Measurements from ENCODE around the gene ZBP1.
"Not testable (repeated sequence)": the region's sequence is repeated elsewhere in the genome, so short reads cannot be mapped to it uniquely, and the experiment has no call there.

Gene ZBP1

DNA sequence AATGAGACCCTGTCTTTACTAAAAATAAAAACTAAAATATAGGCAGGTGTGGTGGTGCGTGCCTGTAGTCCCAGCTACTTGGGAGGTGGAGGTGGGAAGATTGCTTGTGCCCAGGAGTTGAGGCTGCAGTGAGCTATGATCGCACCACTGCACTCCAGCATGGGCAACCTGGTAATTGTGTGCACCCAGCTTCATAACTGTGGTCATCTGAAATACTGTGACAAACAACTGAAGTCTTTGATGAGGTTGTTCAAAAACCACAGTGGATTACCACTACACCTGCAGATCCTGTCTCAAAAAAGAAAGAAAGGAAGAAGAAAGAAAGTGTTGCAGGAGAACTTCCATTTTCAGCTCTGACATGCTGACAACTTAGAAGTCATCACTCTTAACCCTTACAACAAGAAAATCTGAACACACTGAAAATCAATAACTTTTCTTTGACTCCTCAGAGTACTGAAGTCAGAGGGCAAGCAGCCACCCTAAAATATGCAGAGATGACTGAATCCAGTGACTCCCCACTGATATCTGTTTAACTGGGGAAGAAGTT is 13.8 kb upstream of the ZBP1 start:
- TF ChIP-seq, protein P1, sequence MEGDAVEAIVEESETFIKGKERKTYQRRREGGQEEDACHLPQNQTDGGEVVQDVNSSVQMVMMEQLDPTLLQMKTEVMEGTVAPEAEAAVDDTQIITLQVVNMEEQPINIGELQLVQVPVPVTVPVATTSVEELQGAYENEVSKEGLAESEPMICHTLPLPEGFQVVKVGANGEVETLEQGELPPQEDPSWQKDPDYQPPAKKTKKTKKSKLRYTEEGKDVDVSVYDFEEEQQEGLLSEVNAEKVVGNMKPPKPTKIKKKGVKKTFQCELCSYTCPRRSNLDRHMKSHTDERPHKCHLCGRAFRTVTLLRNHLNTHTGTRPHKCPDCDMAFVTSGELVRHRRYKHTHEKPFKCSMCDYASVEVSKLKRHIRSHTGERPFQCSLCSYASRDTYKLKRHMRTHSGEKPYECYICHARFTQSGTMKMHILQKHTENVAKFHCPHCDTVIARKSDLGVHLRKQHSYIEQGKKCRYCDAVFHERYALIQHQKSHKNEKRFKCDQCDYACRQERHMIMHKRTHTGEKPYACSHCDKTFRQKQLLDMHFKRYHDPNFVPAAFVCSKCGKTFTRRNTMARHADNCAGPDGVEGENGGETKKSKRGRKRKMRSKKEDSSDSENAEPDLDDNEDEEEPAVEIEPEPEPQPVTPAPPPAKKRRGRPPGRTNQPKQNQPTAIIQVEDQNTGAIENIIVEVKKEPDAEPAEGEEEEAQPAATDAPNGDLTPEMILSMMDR (conservative IDR thresholded peaks at IDR 0.05; ENCODE audit: low read depth, low read length), result no peak
- DNase-seq (ENCODE audit: low read depth), result no peak
- H3K4me3 ChIP-seq (ENCODE audit: low read length), result no peak overlapping the region

DNA sequence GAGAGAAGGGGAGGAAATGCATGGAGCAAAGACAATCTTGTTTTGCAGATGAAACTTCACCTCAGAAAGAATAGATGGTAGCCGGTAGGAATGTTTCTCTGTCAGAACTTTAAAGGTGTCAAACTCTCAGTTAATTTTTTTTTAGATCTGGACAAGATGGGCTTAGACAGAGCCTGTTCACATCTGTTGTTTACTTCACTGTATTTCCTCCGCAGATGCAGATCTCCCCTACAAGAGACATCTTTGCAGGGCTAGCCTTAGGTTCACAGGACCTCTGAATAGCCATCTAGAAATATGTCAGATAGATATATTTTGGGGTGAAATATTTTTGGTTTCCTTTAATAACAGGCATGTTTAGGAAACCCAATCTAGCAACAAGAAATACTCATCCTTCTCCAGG is 12.1 kb upstream of the ZBP1 start:
- TF ChIP-seq, protein P1 (conservative IDR thresholded peaks at IDR 0.05; ENCODE audit: low read depth, low read length), result no peak
- no peak overlapping the region for H3K4me3 ChIP-seq (ENCODE audit: low read length)
- no peak for DNase-seq (ENCODE audit: low read depth)

DNA sequence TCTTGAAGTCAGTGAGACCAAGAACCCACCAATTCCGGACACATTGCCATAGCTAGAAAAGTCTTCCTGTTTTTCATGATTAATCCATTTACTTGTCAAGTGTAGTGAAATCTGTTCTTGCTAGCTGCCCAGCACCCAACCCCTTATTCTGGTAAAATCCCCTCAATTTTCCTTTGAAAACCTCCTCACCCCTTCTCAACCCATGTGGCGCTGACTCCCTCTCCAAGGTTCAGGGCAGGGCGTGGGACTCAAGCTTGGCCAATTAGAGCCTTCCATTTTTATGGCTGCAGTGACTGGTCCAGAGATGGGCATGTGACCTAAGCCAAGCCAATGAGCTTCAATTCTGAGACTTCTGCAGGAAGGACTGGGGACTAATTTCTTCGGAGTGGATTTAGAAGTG is 9.8 kb upstream of the ZBP1 start:
- no peak overlapping the region for H3K4me3 ChIP-seq (ENCODE audit: low read length)
- TF ChIP-seq, protein P1 (conservative IDR thresholded peaks at IDR 0.05; ENCODE audit: low read depth, low read length), result no peak
- no peak for DNase-seq (ENCODE audit: low read depth)

DNA sequence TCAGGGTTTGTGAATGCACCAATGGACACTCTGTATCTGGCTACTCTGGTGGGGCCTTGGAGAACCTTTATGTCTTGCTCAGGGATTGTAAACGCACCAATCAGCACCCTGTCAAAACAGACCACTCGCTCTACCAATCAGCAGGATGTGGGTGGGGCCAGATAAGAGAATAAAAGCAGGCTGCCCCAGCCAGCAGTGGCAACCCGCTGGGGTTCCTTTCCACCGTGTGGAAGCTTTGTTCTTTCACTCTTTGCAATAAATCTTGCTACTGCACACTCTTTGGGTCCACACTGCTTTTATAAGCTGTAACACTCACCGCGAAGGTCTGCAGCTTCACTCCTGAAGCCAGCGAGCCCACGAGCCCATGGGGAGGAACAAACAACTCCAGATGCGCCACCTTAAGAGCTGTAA is 9.3 kb upstream of the ZBP1 start:
- not testable (repeated sequence) for H3K4me3 ChIP-seq (ENCODE audit: low read length); DNase-seq (ENCODE audit: low read depth)

DNA sequence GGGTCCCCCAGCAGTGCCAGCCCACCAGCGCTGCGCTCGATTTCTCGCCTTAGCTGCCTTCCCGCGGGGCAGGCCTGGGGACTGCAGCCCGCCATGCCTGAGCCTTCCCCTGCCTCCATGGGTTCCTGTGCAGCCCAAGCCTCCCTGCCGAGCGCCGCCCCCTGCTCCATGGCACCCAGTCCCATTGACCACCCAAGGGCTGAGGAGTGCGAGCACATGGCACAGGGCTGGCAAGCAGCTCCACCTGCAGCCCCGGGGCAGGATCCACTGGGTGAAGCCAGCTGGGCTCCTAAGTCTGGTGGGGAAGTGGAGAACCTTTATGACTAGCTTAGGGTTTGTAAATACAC is 8.7 kb upstream of the ZBP1 start:
- not testable (repeated sequence) for H3K4me3 ChIP-seq (ENCODE audit: low read length); DNase-seq (ENCODE audit: low read depth)

DNA sequence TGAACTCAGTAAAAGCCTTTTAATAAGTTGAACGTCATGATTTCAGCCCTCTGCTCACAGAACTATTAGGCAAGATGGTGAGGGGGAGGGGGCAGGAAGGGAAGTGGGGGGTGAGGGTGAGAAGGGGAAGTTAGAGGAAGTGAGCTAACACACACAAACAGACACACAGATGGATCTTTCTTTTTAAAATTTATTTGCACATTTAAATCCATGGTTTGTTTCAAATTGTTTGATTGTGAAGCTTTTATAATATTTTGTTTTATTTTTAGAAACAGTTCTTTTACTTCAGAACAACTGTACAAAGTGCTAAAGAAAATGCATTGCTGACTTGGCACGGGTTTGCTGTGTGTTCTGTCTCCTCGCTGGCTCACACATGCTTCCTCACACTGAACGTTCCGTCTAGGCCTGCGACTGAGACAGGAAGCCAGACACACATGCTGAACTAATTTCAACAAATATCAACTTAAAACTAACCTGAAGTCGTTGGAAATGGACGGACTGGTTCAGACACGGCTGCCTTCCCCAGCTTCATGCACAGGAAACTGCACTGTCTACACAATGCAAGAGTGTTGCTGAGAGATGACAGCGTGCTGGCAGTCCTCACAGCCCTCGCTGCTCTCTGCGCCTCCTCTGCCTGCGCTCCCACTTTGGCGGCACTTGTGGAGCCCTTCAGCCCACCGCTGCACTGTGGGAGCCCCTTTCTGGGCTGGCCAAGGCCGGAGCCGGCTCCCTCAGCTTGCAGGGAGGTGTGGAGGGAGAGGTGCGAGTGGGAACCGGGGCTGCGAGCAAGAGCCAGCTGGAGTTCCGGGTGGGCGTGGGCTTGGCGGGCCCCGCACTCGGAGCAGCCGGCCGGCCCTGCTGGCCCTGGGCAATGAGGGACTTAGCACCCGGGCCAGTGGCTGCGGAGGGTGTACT is 8.1 kb upstream of the ZBP1 start:
- no peak for DNase-seq (ENCODE audit: low read depth)
- H3K4me3 ChIP-seq (ENCODE audit: low read length), result no peak overlapping the region
- TF ChIP-seq, protein P1 (conservative IDR thresholded peaks at IDR 0.05; ENCODE audit: low read depth, low read length), result no peak

DNA sequence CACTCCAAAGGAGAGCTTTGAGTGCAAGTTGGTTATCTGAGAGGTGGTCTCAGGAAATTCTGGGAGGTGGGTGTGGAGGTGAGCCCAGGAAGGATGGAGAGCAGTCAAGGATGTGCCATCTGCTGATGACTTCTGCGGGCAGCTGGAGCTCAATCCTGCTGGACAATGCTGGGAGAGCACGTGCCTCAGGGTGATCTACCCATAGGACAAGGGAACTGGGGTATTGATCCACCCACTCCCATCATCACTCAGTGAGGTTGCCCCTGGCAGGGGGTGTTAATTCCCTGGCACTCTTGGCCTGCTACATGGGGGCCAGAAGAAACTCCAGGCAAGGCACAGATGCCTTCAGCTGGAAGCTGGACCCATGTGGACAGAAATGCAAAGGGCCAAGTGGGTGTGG is 7.1 kb upstream of the ZBP1 start:
- no peak overlapping the region for H3K4me3 ChIP-seq (ENCODE audit: low read length)
- no peak for DNase-seq (ENCODE audit: low read depth)
- TF ChIP-seq, protein P1 (conservative IDR thresholded peaks at IDR 0.05; ENCODE audit: low read depth, low read length), result no peak

DNA sequence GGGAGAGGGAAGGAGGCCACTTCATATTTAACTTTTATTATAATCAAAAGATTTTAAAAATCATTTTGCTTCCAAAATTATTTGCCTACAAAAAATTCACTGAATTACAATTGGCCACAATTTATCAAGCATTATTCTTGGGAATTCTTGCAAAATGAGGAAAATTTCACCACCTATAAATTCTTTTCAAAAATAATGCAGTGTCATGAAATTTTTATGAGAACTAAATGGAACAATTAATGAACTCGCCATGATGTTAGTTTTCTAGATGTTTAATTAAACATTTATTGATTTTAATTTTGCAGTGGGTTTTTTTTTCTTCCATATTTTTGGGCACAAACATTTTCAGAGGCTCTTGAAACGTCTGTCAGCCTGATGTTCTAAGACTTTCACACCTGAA is 5.8 kb upstream of the ZBP1 start:
- TF ChIP-seq, protein P1 (conservative IDR thresholded peaks at IDR 0.05; ENCODE audit: low read depth, low read length), result no peak
- no peak for DNase-seq (ENCODE audit: low read depth)

More for the DNA sequence above, 5.8 kb upstream of the ZBP1 start:
- no peak overlapping the region for H3K4me3 ChIP-seq (ENCODE audit: low read length)

All from retinal pigment epithelial cell (primary cell).